NCI-H2196 treated with DMSO at 0.1 percent for 48 hours (cell line): ENCODE data around the gene MCM3AP.
"Not testable (repeated sequence)": the region's sequence is repeated elsewhere in the genome, so short reads cannot be mapped to it uniquely, and the experiment has no call there.

Experiments used
- DNase-seq: peaks from one replicate; lab custom pipeline; 2025; ENCODE audit not compliant: unreplicated experiment; lab: John Stamatoyannopoulos, UW

Gene MCM3AP

GRCh38 chr21:46205766-46206162 lies 79.6 kb downstream of the MCM3AP start:
- no peak for DNase-seq

DNA sequence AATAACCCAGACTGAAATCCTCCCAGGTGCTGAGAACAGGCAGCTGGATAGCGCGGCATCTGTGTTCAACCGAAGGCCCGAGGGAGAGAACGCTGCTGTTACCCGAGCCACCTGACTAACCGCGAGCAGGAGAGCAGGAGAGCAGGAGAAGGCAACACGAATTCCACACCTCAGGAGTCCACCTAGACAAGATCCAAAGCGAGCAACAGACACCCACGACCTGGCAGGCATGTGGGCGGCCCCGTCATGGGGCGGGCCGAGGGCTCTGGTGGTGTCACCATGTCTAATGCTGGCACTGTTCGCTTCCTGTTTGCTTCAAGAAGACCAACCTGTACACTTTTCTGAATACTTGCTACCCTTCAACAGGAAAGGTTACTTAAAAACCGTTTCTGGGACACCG lies 80.2 kb downstream of the MCM3AP start:
- no peak for DNase-seq

- DNase-seq, result no peak
Measured at GRCh38 chr21:46203203-46203600, 82.2 kb downstream of the MCM3AP start.

- no peak for DNase-seq
Measured at GRCh38 chr21:46202592-46203202, 82.7 kb downstream of the MCM3AP start.

- not testable (repeated sequence) for DNase-seq
Measured at GRCh38 chr21:46200877-46201803, 84.3 kb downstream of the MCM3AP start.

DNA sequence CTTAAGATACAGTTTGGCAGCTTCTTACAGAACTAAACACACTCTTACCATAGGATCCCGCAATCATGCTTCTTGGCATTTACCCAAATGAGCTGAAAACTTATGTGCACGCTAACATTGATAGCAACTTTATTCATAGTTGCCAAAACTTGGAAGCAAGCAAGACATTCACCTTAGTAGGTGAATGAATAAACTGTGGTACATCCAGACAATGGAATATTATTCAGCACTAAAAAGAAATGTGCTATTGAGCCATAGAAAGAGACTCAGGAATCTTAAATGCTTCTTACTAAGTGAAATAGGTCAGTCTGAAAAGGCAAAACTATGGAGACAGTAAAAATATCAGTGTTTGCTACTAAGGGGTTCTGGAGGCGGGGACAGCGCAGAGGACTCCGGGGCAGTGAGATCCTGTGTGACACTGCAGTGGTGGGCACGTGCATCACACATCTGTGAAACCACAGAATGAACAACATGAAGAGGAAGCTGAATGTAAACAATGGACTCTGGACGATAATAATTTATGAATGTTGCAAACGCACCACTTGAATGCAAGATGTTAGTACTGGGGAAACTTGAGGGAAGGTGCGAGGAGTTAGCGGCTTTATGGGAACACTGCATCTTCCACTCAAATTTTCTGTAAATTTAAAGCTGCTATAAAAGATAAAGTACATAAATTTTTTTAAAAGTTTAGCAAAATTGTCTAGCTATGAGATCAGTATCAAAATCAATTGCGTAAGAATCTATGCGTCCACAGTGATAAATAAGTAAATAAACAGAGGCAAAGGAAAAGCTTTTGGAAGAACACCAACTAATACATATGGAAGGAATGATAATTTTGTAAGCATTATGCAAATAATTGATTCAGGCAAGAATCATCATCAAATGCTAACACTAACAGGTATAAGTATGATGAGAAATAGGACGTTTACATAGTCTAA lies 85.7 kb downstream of the MCM3AP start:
- DNase-seq, result no peak

DNA sequence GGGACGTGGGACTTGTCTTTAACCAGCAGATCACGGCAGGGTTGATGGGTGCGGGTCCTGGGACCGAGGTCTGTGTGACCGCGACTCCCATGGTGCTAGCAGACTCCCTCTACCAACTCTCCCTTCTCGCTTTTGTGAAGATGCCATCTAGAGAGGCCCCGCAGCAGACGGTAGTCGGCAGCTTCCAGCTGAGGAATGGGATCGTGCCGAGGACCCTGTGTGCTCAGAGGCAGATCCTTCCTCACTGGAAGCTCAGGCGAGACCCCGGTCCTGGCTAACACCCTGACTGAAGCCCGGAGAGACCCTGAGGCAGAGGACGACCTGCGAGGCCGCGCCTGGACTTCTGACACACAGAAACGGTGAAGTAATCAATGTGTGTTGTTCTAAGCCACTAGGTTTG lies 88.7 kb downstream of the MCM3AP start:
- DNase-seq, result no peak

- no peak for DNase-seq
Measured at GRCh38 chr21:46195595-46196195, 89.7 kb downstream of the MCM3AP start.

GRCh38 chr21:46194374-46195334 lies 90.8 kb downstream of the MCM3AP start:
- no peak for DNase-seq

DNA sequence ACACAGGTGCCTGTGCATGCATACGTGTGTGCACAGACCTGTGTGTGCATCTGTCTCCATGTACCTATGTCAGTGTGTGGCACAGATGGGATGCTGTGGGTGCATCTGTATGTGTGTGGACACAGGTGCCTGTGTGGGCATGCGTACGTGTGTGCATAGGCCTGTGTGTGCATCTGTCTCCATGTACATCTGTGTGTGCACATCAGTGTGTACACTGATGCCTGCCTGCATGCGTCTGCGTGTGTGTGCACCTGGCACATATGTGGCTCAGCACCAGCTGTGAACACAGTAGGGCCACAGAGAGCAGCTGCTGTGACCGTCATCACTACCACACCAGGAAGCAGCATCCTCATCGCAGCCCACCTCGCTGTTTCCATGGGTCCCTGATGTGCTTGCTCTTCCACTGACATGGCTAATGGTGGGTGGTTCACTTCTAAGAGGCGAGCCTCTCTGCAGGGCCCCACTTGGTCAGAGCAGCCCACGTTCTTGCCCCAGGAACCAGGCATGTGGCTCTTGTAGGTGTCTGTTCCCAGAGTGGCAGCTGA lies 91.5 kb downstream of the MCM3AP start:
- DNase-seq, result no peak

DNA sequence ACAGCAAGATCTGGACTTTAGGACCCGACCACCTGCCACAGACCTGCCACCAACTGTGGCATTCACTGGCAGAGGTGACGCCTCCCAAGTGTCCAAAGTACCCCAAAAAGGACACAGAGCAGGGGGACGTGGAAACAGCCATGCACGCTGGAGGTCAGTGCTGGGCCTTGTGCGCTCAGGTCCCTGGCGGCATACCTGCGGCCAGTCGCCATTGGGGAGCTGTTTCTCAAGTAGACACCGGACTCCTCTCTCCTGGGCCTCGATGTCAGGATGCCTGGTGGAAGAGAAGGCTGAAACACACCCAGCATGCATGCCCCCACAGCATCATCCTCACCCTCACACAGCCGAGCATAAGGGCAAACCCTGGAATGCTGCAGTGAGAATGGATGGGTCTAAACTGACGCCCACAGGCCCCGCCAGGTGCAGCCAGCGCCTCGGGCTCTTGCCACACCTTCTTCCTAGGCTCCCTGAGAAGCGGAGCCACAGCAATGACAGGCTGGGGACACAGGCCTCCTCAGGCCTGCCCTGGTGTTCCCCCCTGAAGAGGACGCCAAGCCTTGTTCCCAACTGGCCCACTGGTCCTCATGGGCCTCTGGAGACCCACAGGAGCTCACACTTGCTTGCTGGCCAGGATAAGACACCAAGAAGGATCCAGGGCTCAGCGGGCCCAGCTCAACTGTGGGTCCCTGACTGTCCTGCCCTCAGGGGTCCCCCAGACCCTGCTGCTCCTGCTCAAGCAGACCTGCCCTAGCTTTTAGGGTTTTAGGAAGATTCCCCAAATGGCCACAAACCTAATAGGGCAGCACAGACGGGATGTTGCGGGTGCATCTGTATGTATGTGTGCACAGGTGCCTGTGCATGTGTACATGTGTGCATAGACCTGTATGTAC lies 93.5 kb downstream of the MCM3AP start:
- DNase-seq, result no peak

DNA sequence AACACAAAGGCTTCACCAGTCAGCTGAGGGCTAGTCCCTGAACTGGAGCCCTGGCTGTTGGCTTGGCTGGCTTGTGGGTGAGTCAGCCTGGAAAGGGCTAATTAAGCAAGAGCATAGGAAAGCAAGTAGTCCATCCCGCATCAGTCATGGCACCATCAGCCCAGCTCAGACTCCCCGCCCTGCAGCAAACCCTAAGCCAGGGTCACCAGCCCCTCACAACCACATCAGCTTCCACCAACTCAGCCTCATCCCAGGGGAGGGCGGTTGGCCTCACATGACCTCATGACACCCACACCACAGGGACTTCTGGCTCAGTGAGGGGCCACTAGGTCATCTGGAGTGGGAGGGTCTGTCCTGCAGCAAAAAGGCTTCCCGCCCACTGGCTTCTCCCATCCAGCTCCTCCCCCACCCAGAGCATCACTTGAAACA lies 94.1 kb downstream of the MCM3AP start:
- no peak for DNase-seq

- DNase-seq, result no peak
Measured at GRCh38 chr21:46190491-46191131, 94.8 kb downstream of the MCM3AP start.

DNA sequence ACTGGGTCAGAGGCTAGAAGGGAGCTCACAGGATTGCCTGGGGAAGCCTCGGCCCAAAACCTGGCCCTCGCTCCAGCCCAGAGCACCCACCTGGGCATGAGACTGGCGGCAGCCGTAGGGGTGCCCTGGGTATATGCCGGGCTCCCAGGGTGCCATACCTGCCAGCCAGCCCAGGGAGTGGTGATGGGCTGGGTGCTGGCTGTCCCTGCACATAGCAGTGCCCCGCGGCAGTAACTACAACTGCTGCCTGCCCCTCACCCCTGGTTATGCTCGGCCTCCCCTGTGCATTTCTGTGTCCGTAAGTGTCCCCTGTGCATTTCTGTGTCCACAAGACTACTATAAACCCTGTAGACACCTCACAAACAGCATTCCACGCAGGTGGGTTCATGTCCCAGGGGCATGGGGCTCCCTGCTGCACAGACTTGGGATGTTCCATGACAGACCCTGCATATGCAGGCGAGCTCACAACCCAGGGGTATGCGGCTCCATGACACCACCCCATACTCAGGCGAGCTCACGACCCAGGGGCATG lies 95.4 kb downstream of the MCM3AP start:
- DNase-seq, result no peak

- no peak for DNase-seq
Measured at GRCh38 chr21:46189213-46189958, 96.0 kb downstream of the MCM3AP start.

DNA sequence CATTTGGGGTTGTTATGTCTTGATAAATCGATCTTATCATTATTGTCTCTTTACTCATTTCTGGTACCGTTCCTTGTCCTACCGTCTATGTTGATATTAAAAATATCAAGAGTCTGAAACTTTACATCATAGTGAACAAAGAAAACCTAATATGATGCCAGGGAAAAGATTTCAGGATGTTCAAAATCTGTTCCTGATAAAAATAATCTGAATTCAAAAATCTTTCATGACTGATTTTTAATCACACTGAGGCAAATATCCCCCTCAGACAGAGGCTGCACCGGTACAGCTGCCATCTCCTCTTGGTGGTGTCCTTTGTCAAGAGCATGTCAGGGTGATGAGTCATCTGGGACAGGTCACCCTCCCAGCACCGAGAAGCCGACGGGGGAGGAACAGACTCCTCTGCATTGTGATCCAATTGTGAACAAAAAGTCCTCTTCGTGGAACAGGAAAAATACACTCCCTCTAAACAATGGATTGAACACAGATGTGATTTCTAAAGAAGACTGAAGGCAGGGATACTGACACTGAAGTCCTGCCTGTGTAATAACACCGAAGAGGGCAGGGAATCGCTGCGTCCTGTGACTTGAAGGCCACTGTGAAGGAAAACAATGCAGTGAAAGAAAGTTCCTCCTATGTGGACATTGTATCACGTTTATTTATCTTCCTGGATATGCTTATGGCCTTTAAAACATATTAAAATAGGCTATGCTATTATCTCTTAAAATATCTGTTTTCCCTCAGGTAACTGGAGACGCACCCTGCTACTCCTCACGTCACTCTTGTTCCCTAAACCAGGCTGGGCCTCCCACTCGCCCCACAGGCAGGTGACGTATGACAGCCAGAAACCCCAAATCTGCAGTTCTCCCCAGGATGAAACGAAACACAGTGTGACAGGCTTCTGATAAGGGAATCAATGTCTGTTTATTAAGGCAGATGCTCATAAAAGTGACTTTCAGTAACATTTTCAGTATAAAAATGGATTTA lies 96.9 kb downstream of the MCM3AP start:
- DNase-seq, result peak; percentile 42
